Brain microvascular endothelial cell (primary cell): Measurements from ENCODE around the gene TMEM150C.
"Not testable (repeated sequence)": the region's sequence is repeated elsewhere in the genome, so short reads cannot be mapped to it uniquely, and the experiment has no call there.

Source experiments
- DNase-seq: peaks from one replicate; pipeline ENCODE4 v3.0.0-alpha.2; 2020
- H3K27ac ChIP-seq: fragments of 250-450 bp; sonication (Bioruptor Pico); 2 replicates; pipeline ENCODE4 v1.5.1; 2020; ENCODE audit warnings: mild to moderate bottlenecking, moderate library complexity
- H3K27me3 ChIP-seq: fragments of 250-450 bp; sonication (Bioruptor Pico); replicated peaks from 2 replicates; pipeline ENCODE4 v1.5.1; 2020; ENCODE audit warnings: mild to moderate bottlenecking
- H3K36me3 ChIP-seq: fragments of 250-450 bp; sonication (Bioruptor Pico); replicated peaks from 2 replicates; pipeline ENCODE4 v1.5.1; 2020; ENCODE audit warnings: mild to moderate bottlenecking
- H3K4me3 ChIP-seq: 2 replicates; pipeline ENCODE4 v1.5.1; 2011; ENCODE audit warnings: low read depth, mild to moderate bottlenecking, control low read depth, low read length, moderate library complexity
- CTCF ChIP-seq: IDR thresholded peaks from 2 replicates; pipeline ENCODE4 v1.5.1; 2011; ENCODE audit warnings: low read depth, mild to moderate bottlenecking, moderate library complexity, low read length, control low read depth, inconsistent platforms; ENCODE audit errors: missing control alignments
- in situ Hi-C: cut with HindIII; loops from 2 replicates; pipeline ENCODE4 v1.10.0; 2017; ENCODE audit warnings: low sequenced_read_pairs, low pct_ligation_motif_present

TMEM150C gene

GRCh38 chr4:82473621-82474164, 88.1 kb downstream of the TMEM150C start:
- in situ Hi-C loops = no loop called here
- H3K36me3 ChIP-seq = no peaks in the 10 kb centered on the region
- no peak for DNase-seq
- no peak overlapping the region for H3K27ac ChIP-seq
- no peaks in the 10 kb centered on the region for H3K27me3 ChIP-seq
- H3K4me3 ChIP-seq = no peak overlapping the region
- TF ChIP-seq CTCF = no peak

GRCh38 chr4:82473080-82473479, 88.7 kb downstream of the TMEM150C start:
- in situ Hi-C loops, H3K36me3 ChIP-seq, DNase-seq: not testable (repeated sequence)

GRCh38 chr4:82469791-82470345, 91.9 kb downstream of the TMEM150C start:
- no peaks in the 10 kb centered on the region for H3K36me3 ChIP-seq
- peak; percentile 11 for TF ChIP-seq CTCF
- no peak overlapping the region for H3K4me3 ChIP-seq
- no peaks in the 10 kb centered on the region for H3K27me3 ChIP-seq
- peak; percentile 65 for DNase-seq
- H3K27ac ChIP-seq = no peak overlapping the region
- in situ Hi-C loops = loop anchor here (10.0 kb wide), 1 partner anchor 255 kb away; no protein-coding TSS in a partner anchor

More at GRCh38 chr4:82473080-82473479, 88.7 kb downstream of the TMEM150C start:
- not testable (repeated sequence) for H3K4me3 ChIP-seq, H3K27me3 ChIP-seq, H3K27ac ChIP-seq

GRCh38 chr4:82467471-82467870, 94.3 kb downstream of the TMEM150C start:
- H3K27ac ChIP-seq = no peak overlapping the region
- no peaks in the 10 kb centered on the region for H3K27me3 ChIP-seq
- in situ Hi-C loops = loop anchor here (10.0 kb wide), 1 partner anchor 257 kb away; no protein-coding TSS in a partner anchor
- TF ChIP-seq CTCF = no peak
- H3K36me3 ChIP-seq = no peaks in the 10 kb centered on the region
- DNase-seq = no peak
- no peak overlapping the region for H3K4me3 ChIP-seq

DNA sequence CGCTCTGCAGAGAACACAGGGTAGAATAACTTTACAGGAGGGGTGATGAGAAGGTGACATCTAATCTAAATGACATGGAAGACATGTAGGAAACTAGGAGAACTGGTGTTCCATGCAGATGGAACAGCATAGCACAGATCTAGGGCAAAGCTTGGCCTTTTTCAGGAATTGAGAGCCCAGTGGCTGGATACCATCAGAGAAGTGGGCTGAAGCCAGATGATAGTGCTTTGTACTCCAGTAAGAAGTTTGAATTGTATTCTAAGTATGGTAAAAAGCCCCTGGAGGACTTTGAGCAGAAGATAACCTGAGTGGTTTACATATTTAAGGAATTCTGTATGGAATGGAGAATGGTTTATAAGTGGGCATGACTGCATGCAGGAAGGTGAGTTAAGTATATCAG, 98.6 kb downstream of the TMEM150C start:
- peaks cover 6% of the 10 kb centered on the region for H3K36me3 ChIP-seq
- DNase-seq = no peak
- H3K27ac ChIP-seq = no peak overlapping the region
- no peak overlapping the region for H3K4me3 ChIP-seq
- TF ChIP-seq CTCF = no peak
- H3K27me3 ChIP-seq = no peaks in the 10 kb centered on the region
- in situ Hi-C loops = loop anchor here (10.0 kb wide), 1 partner anchor 262 kb away; no protein-coding TSS in a partner anchor

DNA sequence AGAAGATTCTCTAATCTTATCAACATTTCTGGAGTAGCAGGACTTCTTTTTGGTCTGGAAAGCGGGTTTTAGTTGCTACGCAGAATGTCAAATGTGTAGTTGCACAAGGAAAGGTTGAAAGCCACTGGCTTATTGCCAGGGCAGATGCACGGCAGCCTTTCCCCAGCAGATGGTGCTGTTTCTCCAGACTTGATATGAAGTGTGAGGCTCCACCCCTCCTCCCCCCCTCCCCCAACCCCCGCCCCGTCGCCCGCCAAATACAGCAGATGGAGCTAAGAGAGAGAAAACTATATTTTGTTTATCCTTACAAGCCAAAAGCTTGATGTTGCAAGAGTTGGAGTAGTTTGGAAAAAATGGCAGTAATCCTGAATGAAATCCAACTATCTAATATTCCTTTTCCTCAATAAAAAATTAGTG, 99.4 kb downstream of the TMEM150C start:
- DNase-seq = peak; percentile 89
- in situ Hi-C loops = loop anchor here (10.0 kb wide), 1 partner anchor 262 kb away; no protein-coding TSS in a partner anchor
- H3K27ac ChIP-seq = no peak overlapping the region
- H3K27me3 ChIP-seq = no peaks in the 10 kb centered on the region
- peaks cover 8% of the 10 kb centered on the region for H3K36me3 ChIP-seq
- peak; percentile 82 for TF ChIP-seq CTCF
- no peak overlapping the region for H3K4me3 ChIP-seq
